HEK293T (cell line): ENCODE results near the gene RPL18A.
A peak's percentile ranks its signal among the peaks of the same experiment; 100 is the strongest.

Experiments
- CTCF ChIA-PET: fragments of 350-600 bp; formaldehyde crosslinking; extraction: SDS; loops from one replicate; lab custom pipeline; 2021; ENCODE audit warnings: antibody characterized with exemption, inconsistent platforms; lab: Yijun Ruan, JAX
- POLR2A ChIA-PET: fragments of 350-600 bp; formaldehyde crosslinking; extraction: SDS; loops from one replicate; lab custom pipeline; 2020; ENCODE audit warnings: antibody characterized with exemption, inconsistent platforms; lab: Yijun Ruan, JAX
- DNase-seq: peaks from one replicate; pipeline ENCODE4 v3.0.0; 2012; ENCODE audit warnings: mixed read lengths; ENCODE audit errors: extremely low spot score
- ARNT ChIP-seq: fragments of 450-650 bp; IDR thresholded peaks from 2 replicates; pipeline ENCODE4 v1.6.1; 2017; ENCODE audit warnings: mild to moderate bottlenecking
- BHLHE40 ChIP-seq: fragments of 450-650 bp; IDR thresholded peaks from 2 replicates; pipeline ENCODE4 v1.6.1; 2016; ENCODE audit warnings: mild to moderate bottlenecking, moderate library complexity, borderline replicate concordance
- CTBP1 ChIP-seq: fragments of 450-650 bp; IDR thresholded peaks from 2 replicates; pipeline ENCODE4 v1.6.1; 2016; ENCODE audit warnings: borderline replicate concordance
- ELF4 ChIP-seq: fragments of 450-650 bp; IDR thresholded peaks from 2 replicates; pipeline ENCODE4 v1.6.1; 2017; ENCODE audit warnings: antibody characterized with exemption
- FOXA1 ChIP-seq: fragments of 450-650 bp; IDR thresholded peaks from 2 replicates; pipeline ENCODE4 v1.6.1; 2016; ENCODE audit warnings: mild to moderate bottlenecking
- FOXK2 ChIP-seq: fragments of 450-650 bp; IDR thresholded peaks from 2 replicates; pipeline ENCODE4 v1.6.1; 2016; ENCODE audit warnings: mild to moderate bottlenecking
- FOXM1 ChIP-seq: fragments of 450-650 bp; IDR thresholded peaks from 2 replicates; pipeline ENCODE4 v1.6.1; 2017; ENCODE audit warnings: mild to moderate bottlenecking, borderline replicate concordance
- HDGF ChIP-seq: fragments of 450-650 bp; IDR thresholded peaks from 2 replicates; pipeline ENCODE4 v1.6.1; 2017; ENCODE audit warnings: antibody characterized with exemption, borderline replicate concordance
- L3MBTL2 ChIP-seq: fragments of 450-650 bp; conservative IDR thresholded peaks from 2 replicates; pipeline ENCODE4 v1.6.1; 2016; ENCODE audit warnings: mild to moderate bottlenecking
- LEF1 ChIP-seq: fragments of 450-650 bp; IDR thresholded peaks from 2 replicates; pipeline ENCODE4 v1.6.1; 2017; ENCODE audit warnings: mild to moderate bottlenecking, borderline replicate concordance
- NFRKB ChIP-seq: fragments of 450-650 bp; IDR thresholded peaks from 2 replicates; pipeline ENCODE4 v1.6.1; 2016; ENCODE audit warnings: mild to moderate bottlenecking, moderate library complexity
- SP1 ChIP-seq: fragments of 450-650 bp; IDR thresholded peaks from 2 replicates; pipeline ENCODE4 v1.6.1; 2017
- SUZ12 ChIP-seq: fragments of 450-650 bp; IDR thresholded peaks from 2 replicates; pipeline ENCODE4 v1.6.1; 2016; ENCODE audit warnings: mild to moderate bottlenecking
- TARDBP ChIP-seq: fragments of 450-650 bp; IDR thresholded peaks from 2 replicates; pipeline ENCODE4 v1.6.1; 2016
- ZNF384 ChIP-seq: fragments of 450-650 bp; IDR thresholded peaks from 2 replicates; pipeline ENCODE4 v1.6.1; 2016
- TF ChIP-seq, protein P1 (sequence below): fragments of 450-650 bp; IDR thresholded peaks from 2 replicates; pipeline ENCODE4 v1.6.1; 2016

Gene RPL18A

GRCh38 chr19:17862711-17863519, 3.2 kb downstream of the RPL18A start:
- TF ChIP-seq L3MBTL2 (no peak), FOXK2 (no peak), LEF1 (no peak)
- TF ChIP-seq, protein P1, sequence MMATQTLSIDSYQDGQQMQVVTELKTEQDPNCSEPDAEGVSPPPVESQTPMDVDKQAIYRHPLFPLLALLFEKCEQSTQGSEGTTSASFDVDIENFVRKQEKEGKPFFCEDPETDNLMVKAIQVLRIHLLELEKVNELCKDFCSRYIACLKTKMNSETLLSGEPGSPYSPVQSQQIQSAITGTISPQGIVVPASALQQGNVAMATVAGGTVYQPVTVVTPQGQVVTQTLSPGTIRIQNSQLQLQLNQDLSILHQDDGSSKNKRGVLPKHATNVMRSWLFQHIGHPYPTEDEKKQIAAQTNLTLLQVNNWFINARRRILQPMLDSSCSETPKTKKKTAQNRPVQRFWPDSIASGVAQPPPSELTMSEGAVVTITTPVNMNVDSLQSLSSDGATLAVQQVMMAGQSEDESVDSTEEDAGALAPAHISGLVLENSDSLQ, result no peak
- no peak for DNase-seq
- POLR2A ChIA-PET, result interaction anchor here (1.4 kb wide), 1 partner anchor 70 kb away, joined by 7 read pairs; the partner anchor contains the start of gene CCDC124
- CTCF ChIA-PET, result no interaction called here

DNA sequence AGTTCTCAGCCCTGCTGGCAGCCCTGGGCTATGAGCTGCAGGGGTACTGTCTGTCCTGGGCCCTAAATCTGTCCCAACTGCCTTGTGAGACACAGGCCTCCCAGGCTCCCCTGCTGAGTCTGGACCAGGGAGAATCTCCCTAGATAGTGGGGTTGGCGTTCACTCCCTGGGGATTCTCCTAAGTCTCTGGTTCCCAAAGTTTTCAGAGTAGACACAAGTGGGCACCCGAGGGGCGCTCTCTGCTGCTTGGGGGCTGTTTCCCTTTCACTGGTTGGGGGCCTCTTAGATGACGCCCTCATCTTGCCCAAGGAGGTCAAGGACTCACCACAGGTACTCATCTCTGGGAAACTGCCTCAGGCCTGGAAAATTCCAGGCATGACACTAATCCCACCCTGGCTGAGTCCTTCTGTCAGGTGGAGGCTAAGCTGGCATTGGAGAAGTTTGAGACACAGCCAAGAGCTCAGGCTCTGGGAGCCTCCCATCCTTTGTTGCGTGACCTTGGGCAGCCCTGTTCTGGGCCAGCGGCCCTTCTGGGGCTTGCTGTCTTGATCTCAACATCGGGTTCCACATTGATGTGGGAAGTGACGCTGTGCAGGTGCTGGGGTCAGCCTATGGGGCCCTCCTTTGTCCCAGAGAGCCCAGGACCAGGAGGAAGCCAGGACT, 3.9 kb downstream of the RPL18A start:
- CTCF ChIA-PET, result interaction anchor here (0.9 kb wide), 1 partner anchor 75 kb away, joined by 3 read pairs; no protein-coding TSS in a partner anchor
- TF ChIP-seq TARDBP (no peak), FOXM1 (no peak), HDGF (no peak), L3MBTL2 (no peak), ZNF384 (no peak), NFRKB (no peak), CTBP1 (no peak), ELF4 (no peak), ARNT (no peak)
- TF ChIP-seq, protein P1, result no peak
- DNase-seq, result no peak
- POLR2A ChIA-PET, result interaction anchor here (1.0 to 1.4 kb wide), 2 partner anchors 58 to 69 kb away, joined by 4 to 7 read pairs; partner anchors contain the start of gene CCDC124

DNA sequence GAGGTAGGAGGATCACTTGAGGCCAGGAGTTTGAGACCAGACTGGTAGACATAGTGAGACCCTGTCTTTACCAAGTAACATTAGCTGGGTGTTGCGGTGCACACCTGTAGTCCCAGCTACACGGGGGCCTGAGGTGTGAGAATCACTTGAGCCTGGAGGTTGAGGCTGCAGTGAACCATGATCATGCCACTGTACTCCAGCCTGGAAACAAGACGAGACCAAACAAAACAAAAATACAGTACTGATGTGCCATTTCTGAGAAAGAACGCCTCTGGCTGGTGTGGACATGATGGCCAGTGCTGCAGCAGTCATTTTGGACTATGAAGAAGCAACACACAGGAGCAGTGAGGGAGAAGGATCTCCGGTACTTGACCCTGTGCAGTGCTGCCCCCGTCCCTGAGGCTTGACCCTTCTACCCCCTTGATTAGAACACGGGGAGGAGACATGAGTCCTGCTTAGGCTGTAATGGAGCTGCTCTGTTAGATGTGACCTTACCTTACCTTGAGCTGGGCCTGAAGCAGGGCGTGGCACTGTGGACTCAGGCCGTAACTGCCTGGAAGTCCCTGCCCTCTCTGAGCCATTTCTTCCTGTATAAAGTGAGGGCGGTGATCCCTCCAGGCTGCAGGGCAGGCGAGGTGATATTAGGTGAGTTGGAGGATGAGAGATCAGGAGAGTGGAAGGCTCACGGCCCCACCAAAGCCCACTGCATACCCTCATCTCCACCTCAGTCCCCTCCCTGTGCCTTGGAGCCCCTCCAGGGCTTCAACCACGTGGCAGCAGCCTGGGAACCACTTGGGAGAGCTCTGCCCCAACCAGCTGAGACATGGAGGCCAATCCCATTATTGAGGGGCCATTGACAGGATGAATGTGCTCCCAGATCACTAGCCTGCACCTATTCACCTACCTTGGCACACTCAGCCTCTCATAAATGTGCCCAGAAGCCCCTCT, 5.9 kb downstream of the RPL18A start:
- no peak for DNase-seq
- CTCF ChIA-PET, result no interaction called here
- TF ChIP-seq L3MBTL2, result no peak; the same call in 1 of the 2 replicates
- TF ChIP-seq HDGF, result peak; percentile 66; the same call in 1 of the 2 replicates
- POLR2A ChIA-PET, result interaction anchor here (1.1 to 1.9 kb wide), 2 partner anchors 67 to 157 kb away, joined by 3 to 12 read pairs; partner anchors contain the start of gene CCDC124

DNA sequence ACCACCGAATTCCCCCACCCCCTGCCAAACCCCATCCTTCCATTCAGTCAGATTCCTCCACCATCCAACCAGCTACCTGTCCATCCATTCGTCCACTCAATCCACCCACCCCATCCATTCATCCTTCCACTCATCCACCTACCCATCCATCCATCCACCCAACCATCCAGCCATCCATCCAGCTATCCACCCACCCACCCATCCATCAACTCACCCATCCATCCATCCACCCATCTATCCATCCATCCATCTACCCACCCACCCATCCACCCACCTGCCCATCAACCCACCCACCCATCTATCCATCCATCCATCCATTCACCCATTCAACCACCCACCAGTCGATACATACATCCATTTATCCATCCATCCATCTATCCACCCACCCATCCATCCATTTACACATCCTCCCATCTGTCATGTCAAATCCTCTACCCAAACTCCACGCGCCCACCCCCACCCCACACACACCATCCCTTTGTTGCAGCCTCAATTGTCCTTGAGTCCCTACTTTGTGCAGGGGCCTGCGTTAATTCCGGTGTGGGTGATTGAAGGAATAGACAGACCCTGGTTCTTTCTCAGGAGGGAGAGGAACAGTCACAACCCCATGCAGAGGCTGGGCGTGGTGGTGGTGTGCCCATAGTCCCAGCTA, 6.7 kb downstream of the RPL18A start:
- DNase-seq, result no peak
- POLR2A ChIA-PET, result interaction anchor here (1.9 kb wide), 1 partner anchor 66 kb away, joined by 12 read pairs; the partner anchor contains the start of gene CCDC124
- CTCF ChIA-PET, result no interaction called here
- TF ChIP-seq, protein P1, result peak; percentile 18; the same call in 1 of the 2 replicates
- no peak; the same call in 1 of the 2 replicates for TF ChIP-seq ELF4

DNA sequence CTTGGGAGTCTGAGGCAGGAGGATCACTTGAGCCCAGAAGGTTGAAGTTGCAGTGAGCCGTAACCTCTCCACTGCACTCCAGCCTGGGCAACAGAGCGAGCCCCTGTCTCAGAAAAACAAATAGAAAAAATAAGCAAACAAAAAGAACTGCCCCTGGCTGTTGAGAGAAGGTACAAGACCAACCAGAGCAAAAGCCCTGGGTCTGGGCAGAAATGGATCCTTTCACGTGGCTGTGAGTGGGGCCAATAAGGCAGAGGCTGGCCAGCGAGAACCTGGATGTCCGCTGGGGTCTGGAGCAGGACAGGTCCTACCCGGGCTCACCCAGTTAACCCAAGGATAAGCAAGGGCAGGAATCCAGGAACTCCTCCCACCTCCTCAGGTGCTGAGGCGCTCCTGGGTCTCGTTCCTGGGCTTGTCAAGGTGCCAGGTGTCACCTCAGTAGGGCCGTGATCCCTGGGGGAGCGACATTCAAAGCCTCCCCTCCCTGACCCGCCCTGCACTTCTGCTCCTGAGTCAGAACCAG, 7.3 kb downstream of the RPL18A start:
- DNase-seq, result no peak
- ChIA-PET CTCF (no interaction called here), POLR2A (no interaction called here)
- TF ChIP-seq FOXK2 (no peak), L3MBTL2 (no peak), NFRKB (no peak), BHLHE40 (no peak), SP1 (no peak), TARDBP (no peak), FOXA1 (no peak), CTBP1 (no peak), ELF4 (no peak), FOXM1 (no peak), ARNT (no peak), LEF1 (no peak), SUZ12 (no peak), HDGF (no peak), ZNF384 (no peak)
- TF ChIP-seq, protein P1, result no peak
